Suprapubic skin (tissue), 4 donors: ENCODE results near the gene LIMS2. TPM values are rescaled to one million over a fixed set of nuclear protein-coding genes. Genes with fewer than 3 reads are reported as not detected.
A peak's percentile ranks its signal among the peaks of the same experiment; 100 is the strongest.

ENCODE experiments used
- DNase-seq, 2 donors: peaks; one replicate each; pipeline ENCODE4 v3.0.0-alpha.2; 2019; ENCODE audit warnings: low spot score in 2 of 2
- H3K27ac ChIP-seq: fragments of 200-600 bp; sonication (generic); one replicate; pipeline ENCODE4 v1.5.1; 2019
- H3K27me3 ChIP-seq: fragments of 200-600 bp; sonication (generic); one replicate; pipeline ENCODE4 v1.5.1; 2019
- H3K36me3 ChIP-seq: fragments of 200-600 bp; sonication (generic); one replicate; pipeline ENCODE4 v1.5.1; 2019
- H3K4me1 ChIP-seq: fragments of 200-600 bp; sonication (generic); one replicate; pipeline ENCODE4 v1.5.1; 2019
- H3K4me3 ChIP-seq: fragments of 200-600 bp; sonication (generic); one replicate; pipeline ENCODE4 v1.5.1; 2019; ENCODE audit warnings: mild to moderate bottlenecking
- H3K9me3 ChIP-seq: fragments of 200-600 bp; sonication (generic); one replicate; pipeline ENCODE4 v1.5.1; 2019
- EP300 ChIP-seq: sonication (generic); formaldehyde crosslinking; IDR thresholded peaks from one replicate; pipeline ENCODE4 v1.6.1; 2017; ENCODE audit warnings: antibody characterized with exemption
- POLR2A ChIP-seq, 2 donors: fragments of 450-650 bp; IDR thresholded peaks; one replicate each; pipeline ENCODE4 v1.6.1; 2017; ENCODE audit warnings: antibody characterized with exemption in 2 of 2, mild to moderate bottlenecking in 2 of 2, moderate library complexity in 2 of 2
- POLR2AphosphoS5 ChIP-seq, 3 donors: sonication (generic); formaldehyde crosslinking; IDR thresholded peaks; one replicate each; pipeline ENCODE4 v1.6.1; 2017; ENCODE audit warnings: antibody characterized with exemption in 3 of 3
- WGBS: methylation state at CpG from one replicate; pipeline ENCODE4 v1.1.5; 2018; 5-methylcytosine and 5-hydroxymethylcytosine counted together
- total RNA-seq, 4 donors: library from RNA; depleted of rRNA; stranded (reverse); fragments of >200 nt; gene quantifications; one replicate each; pipeline ENCODE4 v1.1.0, GENCODE V29; 2016
- TF ChIP-seq, protein P1 (sequence below), 2 donors: fragments of 200-600 bp in 1 of 2; fragments of 450-650 bp in 1 of 2; sonication (generic) in 1 of 2; IDR thresholded peaks; one replicate each; pipeline ENCODE4 v1.5.1; 2016 to 2019; ENCODE audit warnings: antibody characterized with exemption in 2 of 2, mild to moderate bottlenecking in 1 of 2, moderate library complexity in 1 of 2

LIMS2 gene
- total RNA-seq, 4 donors from 2014 or later, result 9.2 to 40.0 (median 15.4) TPM

DNA sequence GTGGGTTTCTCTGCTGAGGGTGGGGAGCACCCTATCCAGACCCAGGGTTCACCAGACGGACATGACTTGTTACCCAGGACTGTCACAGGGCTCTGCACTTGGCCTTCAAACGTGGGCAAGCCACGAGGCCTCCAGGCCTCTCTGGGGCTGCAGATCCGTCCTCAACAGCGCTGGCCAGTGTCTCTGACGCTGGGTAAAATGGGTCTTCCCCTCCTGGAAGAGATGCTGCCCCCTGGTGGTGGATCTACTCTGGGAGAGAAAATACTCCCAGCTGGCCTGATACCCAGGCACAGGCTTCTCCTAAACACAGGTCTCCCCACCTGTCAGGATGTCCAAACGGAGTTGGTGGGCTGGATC, 25.7 kb downstream of the LIMS2 start:
- WGBS, result 0% methylated on average over 1 of the region's 7 CpGs
- H3K27ac ChIP-seq, result peak overlapping the region; percentile 34
- no peak overlapping the region for H3K4me3 ChIP-seq
- H3K36me3 ChIP-seq, result peaks cover 10% of the 10 kb centered on the region
- DNase-seq, result peak in 1 of 2 donors; percentile 88
- no peaks in the 10 kb centered on the region for H3K27me3 ChIP-seq
- H3K4me1 ChIP-seq, result peaks cover 37% of the 10 kb centered on the region
- no peaks in the 10 kb centered on the region for H3K9me3 ChIP-seq
- no peak for TF ChIP-seq POLR2A (IDR thresholded peaks at IDR 0.05)
- TF ChIP-seq, protein P1, sequence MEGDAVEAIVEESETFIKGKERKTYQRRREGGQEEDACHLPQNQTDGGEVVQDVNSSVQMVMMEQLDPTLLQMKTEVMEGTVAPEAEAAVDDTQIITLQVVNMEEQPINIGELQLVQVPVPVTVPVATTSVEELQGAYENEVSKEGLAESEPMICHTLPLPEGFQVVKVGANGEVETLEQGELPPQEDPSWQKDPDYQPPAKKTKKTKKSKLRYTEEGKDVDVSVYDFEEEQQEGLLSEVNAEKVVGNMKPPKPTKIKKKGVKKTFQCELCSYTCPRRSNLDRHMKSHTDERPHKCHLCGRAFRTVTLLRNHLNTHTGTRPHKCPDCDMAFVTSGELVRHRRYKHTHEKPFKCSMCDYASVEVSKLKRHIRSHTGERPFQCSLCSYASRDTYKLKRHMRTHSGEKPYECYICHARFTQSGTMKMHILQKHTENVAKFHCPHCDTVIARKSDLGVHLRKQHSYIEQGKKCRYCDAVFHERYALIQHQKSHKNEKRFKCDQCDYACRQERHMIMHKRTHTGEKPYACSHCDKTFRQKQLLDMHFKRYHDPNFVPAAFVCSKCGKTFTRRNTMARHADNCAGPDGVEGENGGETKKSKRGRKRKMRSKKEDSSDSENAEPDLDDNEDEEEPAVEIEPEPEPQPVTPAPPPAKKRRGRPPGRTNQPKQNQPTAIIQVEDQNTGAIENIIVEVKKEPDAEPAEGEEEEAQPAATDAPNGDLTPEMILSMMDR (IDR thresholded peaks at IDR 0.05), result peak; percentile 33 to 76

DNA sequence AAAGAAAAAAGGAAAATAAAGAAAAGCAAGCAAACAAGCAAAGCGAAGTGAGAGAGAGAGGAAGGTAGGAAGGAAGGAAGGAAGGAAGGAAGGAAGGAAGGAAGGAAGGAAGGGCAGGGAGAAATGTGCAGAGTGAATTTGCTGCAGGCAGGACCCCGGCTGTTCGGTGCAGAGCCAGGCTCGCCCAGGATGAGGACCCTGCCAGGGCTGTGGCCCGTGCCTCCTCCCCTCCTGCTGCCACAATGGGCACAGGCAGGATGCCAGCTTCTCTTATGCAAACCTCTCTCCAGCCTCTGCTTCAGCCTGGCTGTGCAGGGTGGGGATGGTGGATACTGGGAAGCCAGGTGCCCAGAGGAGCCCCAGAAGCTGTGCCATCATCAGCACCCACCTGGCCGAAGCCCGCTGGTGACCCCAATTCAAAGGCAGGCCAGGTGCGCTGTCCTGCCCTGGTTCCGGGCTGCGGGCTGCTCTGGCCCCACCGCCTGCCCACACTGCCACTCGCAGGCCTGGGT, 26.2 kb downstream of the LIMS2 start:
- Histone ChIP-seq H3K36me3 (peaks cover 5% of the 10 kb centered on the region), H3K27me3 (no peaks in the 10 kb centered on the region), H3K4me3 (no peak overlapping the region), H3K9me3 (no peaks in the 10 kb centered on the region), H3K27ac (peak overlapping the region; percentile 34), H3K4me1 (peaks cover 37% of the 10 kb centered on the region)
- DNase-seq, result no peak
- 63% methylated on average over 10 of the region's 12 CpGs for WGBS
- TF ChIP-seq EP300 (no peak), POLR2AphosphoS5 (IDR thresholded peaks at IDR 0.05) (no peak), POLR2A (IDR thresholded peaks at IDR 0.05) (no peak)
- TF ChIP-seq, protein P1 (IDR thresholded peaks at IDR 0.05), result no peak

DNA sequence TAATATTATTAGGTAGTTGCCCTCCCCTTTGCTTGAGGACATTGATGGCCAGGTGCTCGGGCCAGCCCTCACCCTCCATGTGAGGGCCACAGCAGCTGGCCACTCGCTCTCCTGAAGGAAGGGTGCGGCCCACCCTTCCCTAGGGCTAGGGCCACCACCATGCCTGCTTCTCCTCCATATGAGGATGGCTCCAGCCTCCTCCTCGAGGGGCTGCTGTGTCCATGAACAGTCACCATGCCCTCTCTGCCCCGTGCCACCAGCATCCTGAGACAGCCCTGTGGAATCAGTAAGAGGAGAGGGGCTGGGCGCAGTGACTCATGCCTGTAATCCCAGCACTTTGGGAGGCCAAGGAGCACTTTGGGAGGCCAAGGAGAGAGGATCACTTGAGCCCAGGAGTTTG, 27.0 kb downstream of the LIMS2 start:
- peaks cover 2% of the 10 kb centered on the region for H3K36me3 ChIP-seq
- no peak for DNase-seq
- no peak overlapping the region for H3K4me3 ChIP-seq
- H3K27ac ChIP-seq, result no peak overlapping the region
- peaks cover 37% of the 10 kb centered on the region for H3K4me1 ChIP-seq
- H3K9me3 ChIP-seq, result no peaks in the 10 kb centered on the region
- no peak for TF ChIP-seq EP300
- 74% methylated on average over 6 of the region's 6 CpGs for WGBS
- H3K27me3 ChIP-seq, result no peaks in the 10 kb centered on the region

DNA sequence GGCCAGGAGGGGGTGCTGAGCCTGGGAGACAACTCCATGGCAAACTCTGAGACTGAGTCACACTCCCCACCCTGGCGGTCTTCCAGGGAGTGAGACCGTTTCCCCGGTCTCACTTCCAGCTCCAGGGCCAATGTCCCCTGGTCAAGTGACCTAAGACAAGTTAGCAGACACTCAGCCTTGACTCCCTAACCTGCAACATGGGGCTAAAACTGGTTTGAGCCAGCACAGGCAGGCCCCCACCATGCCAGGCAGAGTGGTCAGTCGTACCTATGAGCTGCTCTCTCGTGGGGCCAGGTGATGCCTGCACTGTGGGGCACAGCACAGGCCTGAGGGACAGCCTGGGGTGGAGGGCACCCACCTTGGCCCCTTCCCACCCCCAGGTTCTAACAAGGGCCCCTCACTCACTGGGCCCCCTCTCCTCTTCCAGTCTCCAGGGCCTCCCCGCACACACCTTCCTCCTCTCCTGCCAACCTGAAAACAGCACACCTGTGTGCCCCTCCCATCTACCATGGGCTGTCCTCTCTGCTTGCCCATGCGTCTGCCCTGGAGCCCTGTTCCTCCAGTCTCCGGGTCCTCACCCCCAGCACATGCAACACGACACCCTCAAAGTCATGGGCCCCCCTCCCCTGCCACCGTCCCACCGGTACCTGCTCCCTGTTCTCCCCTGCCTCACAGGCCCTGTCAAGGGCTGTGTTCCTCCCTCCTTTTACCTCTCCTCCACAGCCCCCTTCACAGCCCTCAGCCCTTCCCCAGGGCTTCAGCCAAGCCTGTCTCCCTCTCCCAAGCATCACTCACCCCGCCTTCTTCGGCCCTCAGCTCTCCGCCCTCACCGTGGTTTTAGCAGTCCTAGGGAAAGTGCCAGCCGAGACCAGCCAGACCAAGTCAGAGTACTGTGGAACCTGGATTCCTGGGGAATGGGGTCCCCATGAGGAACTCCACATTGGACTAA, 27.8 kb downstream of the LIMS2 start:
- TF ChIP-seq POLR2A (IDR thresholded peaks at IDR 0.05), result no peak
- TF ChIP-seq, protein P1 (IDR thresholded peaks at IDR 0.05), result no peak
- TF ChIP-seq EP300, result no peak
- TF ChIP-seq POLR2AphosphoS5 (IDR thresholded peaks at IDR 0.05), result no peak
- DNase-seq, result no peak
- Histone ChIP-seq H3K36me3 (peaks cover under 1% of the 10 kb centered on the region), H3K27me3 (no peaks in the 10 kb centered on the region), H3K27ac (peak overlapping the region; percentile 27), H3K4me3 (no peak overlapping the region), H3K4me1 (peaks cover 39% of the 10 kb centered on the region), H3K9me3 (no peaks in the 10 kb centered on the region)
- 66% methylated on average over 16 of the region's 16 CpGs for WGBS

DNA sequence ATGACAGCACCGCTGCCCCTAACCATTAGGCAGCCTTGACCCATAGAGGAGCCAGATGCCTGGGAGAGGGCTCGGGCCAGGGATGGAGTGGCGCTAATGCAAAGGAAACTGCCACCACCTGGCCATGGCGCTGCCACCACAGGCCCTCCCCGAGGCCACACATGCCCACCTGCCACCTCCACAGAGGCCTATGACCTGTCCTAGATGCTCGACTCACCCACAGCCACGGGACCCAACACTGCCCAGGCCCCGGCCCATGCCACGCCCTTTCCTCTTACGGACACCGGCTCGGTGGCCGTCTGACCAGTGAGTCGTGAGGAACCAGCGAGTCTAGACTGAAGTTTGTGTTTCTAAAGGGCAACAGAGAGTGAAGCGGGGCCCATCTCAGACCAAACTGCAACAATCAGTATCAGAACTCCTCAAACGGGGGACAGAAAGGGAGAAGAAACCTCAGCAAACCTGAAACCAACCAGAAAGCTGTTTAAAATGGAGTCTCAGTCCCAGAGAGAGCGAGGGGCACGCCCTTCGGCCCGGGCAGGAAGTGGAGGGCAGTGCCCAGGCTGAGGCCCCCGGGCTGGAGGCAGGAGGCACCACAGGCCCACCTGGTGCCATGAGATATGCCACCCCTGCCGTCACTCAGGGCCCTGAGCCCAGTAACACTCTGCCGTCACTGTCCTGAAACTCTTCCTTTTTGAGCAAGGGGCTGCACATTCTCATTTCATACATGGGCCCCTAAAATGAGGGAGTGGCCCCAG, 28.7 kb downstream of the LIMS2 start:
- no peaks in the 10 kb centered on the region for H3K9me3 ChIP-seq
- no peak overlapping the region for H3K4me3 ChIP-seq
- H3K27me3 ChIP-seq, result no peaks in the 10 kb centered on the region
- TF ChIP-seq EP300 (no peak), POLR2A (IDR thresholded peaks at IDR 0.05) (no peak), POLR2AphosphoS5 (IDR thresholded peaks at IDR 0.05) (no peak)
- TF ChIP-seq, protein P1 (IDR thresholded peaks at IDR 0.05), result no peak
- no peaks in the 10 kb centered on the region for H3K36me3 ChIP-seq
- WGBS, result 75% methylated on average over 15 of the region's 24 CpGs
- no peak for DNase-seq
- H3K27ac ChIP-seq, result peak overlapping the region; percentile 27
- H3K4me1 ChIP-seq, result peaks cover 39% of the 10 kb centered on the region
